CD1c-positive myeloid dendritic cell (primary cell): ENCODE results near the gene HID1.
"Not testable (repeated sequence)": the region's sequence is repeated elsewhere in the genome, so short reads cannot be mapped to it uniquely, and the experiment has no call there.

Source experiments
- DNase-seq: peaks from one replicate; pipeline ENCODE4 v3.0.0-alpha.2; 2016; ENCODE audit errors: extremely low spot score

Gene HID1

DNA sequence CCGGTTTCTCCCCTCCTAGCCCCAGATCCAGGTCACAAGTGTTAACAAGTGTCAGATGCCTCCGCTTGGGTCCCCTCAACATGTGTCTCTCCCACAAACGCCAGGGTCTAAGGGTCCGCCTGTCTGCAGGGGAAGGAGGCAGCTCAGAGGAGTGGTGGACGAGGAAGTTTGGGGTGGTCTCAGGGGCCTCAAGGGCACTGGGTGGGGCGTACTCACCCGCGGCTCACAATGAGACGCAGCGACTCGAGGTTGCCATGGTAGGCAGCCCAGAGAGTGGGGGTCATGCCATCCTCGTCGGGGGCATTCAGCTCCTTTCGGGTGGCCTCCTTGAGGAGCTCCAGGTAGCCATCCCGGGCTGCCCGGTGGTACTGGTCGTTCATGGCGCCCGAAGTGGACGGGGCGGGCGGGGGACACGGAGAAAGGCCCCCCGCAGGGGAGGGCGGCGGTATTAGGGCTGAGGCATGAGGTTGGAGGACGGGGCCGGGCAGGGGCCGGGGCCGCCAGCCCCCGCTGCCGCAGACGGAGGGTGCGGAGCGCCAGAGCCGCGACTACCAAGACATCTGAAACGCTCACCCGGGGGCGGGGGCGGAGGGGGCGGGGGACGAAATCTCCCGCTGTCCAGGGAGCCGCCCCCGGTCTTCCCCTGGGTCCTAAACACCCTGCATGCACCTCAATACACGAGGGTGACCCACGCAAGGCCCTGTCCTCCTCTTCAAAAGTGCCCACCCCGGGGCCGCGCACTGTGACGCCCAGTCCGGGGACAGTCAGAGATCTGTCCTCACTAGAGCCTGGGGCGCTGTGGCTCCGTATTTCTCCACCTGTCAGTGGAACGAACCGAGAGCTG is 49.6 kb downstream of the HID1 start, which contains the start of gene USH1G:
Gene USH1G (minus strand): TSS at position 562 of the 844 bp plus-strand sequence. CDS start 182 bp downstream, at position 380.
- DNase-seq = no peak

- DNase-seq = no peak
These were observed 50.4 kb downstream of the HID1 start for GRCh38 chr17:74922172-74922571.

DNA sequence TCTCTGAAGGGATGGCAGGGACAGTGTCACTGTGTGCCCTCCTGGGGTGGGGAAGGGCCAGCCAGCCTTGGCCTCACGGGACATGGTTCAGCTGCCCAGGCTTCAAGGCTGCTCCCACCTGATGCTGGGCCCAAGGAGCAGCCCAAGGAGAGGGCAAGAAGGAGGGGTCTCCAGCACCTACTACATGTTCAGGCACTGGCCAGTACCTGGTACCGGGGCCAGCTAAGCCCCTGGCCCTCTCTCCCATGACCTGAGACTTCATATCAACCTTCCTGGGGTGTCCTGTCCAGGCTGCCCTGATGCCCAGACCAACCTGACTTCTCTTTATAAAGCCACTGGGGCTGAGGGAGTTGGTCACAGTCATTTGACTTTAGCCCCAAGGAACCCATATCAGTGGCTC is 50.8 kb downstream of the HID1 start:
- no peak for DNase-seq

GRCh38 chr17:74921026-74921681 is 51.4 kb downstream of the HID1 start:
- no peak for DNase-seq

DNA sequence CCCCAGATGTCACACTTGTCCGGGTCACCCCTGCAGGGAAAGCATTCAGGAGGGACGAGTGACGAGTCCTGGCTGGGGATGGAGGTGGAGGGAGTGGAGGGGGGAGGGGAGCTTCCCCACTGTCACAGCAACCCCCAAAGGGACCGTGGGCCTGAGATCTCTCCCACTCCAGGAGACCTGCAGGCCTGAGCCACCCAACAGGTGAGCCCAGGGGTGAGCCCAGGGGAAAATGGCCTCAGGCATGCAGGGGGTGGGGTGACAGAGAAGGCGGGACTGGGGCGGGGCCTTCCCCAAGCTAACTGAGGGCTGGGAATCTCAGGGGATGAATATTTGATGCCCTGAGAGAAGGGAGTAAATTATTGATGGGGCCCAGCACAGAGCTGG is 51.9 kb downstream of the HID1 start:
- no peak for DNase-seq

DNA sequence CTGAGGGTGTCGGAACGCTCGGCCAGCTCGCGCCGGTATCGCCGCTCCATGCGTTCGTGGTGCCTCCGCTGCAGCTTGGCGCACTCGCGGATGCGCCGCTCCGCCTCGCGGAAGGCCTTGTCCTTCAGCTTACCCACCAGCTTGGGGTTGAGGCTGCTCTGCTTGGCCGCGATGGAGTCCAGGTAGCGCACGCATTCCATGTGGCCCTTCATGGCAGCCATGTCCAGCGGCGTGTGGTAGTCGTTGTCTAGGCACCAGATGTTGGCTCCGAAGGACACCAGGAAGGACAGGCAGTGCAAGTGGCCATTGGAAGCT is 52.3 kb downstream of the HID1 start:
- no peak for DNase-seq

DNA sequence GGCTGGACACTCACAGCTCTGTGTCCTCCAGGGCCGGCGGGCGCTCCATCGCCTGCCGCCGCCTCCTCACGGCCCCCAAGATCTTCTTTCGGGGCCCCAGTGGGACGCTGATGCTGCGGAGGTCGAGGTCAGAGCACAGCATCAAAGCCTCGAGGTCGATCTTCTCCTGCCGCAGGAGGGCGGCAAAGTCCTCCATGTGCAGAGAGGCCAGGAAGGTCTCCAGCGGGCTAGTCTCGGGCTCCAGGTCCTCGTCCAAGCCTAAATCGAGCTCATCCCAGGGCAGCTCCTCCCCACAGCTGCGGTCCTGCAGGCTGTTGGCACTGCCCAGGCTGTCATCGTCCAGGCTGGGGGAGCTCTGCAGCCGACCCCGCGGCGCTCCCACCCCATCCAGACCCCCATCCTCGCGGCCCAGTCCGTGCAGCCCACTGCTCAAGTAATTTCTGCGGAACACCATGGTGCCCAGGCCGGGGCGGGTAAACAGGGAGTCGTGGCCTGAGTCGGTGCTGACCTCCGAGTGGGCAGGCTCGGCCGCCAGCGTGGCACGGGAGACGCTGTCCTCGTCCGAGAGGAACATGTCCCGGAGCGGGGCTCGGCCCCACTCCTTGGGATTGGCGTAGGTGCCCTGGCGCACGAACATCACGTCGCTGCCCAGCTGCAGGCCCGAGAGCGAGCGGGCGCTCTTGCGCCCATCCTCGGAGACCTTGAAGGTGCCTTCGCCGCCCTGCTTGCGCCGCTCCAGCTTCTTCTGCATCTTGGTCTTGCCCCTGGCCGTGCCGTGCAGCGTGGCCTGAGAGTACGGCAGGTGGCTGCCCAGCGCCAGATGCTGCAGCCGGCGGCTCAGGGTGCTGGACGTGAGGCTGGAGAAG is 52.9 kb downstream of the HID1 start:
- no peak for DNase-seq

DNA sequence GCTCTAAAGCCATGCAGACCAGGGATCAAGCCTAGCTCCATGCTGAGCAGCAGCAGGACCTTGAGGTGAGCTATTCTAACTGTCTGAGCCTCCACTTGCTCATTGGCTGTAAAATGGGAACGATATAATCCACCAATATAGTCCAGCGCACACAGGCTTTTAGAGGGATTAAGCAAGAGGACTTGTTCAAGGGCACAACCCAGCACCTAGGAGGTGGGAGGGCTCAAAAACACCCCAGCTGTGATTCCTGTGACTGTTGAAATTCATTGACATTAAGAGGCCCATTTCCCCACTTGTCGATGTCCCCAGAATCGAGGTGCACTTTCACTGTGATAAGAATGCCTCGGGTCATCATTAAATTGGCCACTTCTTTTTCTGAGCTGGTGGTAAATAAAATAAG is 53.7 kb downstream of the HID1 start:
- no peak for DNase-seq

GRCh38 chr17:74917430-74917829 is 55.1 kb downstream of the HID1 start:
- DNase-seq = peak; percentile 46

- DNase-seq = no peak
These were observed 55.7 kb downstream of the HID1 start for GRCh38 chr17:74916851-74917199.

GRCh38 chr17:74916136-74916850 is 56.3 kb downstream of the HID1 start:
- no peak for DNase-seq

GRCh38 chr17:74911423-74911822 is 61.1 kb downstream of the HID1 start:
- not testable (repeated sequence) for DNase-seq

DNA sequence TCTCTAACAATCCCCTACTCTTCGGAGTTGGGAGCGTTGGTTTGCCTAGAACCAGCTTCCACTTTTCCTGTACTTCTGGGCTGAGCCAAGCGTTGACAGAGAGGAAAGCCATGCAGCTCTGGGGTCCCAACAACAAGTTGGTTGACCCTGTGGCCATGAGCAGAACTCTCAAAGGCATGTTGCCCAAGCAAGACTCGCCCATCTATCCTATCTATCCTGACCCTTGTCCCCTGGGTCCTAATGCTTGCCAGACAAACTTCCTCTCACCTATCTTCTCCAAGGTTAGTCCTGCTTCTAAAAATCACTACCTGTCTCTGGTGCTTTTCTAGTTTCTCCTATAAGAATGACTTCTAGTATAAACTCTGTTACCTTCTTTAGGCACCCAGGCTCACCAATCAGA is 63.5 kb downstream of the HID1 start:
- DNase-seq = not testable (repeated sequence)

- DNase-seq = no peak
These were observed 65.5 kb downstream of the HID1 start for GRCh38 chr17:74907012-74907411.

DNA sequence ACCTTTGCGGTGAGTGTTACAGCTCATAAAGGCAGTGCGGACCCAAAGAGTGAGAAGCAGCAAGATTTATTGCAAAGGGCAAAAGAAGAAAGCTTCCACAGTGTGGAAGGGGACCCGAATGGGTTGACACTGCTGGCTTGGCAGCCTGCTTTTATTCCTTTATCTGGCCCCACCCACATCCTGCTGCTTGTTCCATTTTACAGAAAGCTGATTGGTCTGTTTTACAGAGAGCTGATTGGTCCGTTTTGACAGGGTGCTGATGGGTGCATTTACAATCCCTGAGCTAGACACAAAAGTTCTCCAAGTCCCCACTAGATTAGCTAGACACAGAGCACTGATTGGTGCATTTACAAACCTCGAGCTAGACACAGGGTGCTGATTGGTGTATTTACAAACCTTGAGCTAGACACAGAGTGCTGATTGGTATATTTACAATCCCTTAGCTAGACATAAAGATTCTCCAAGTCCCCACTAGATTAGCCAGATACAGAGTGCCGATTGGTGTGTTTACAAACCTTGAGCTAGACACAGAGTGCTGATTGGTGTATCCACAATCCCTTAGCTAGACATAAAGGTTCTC is 66.3 kb downstream of the HID1 start:
- DNase-seq = not testable (repeated sequence)

- no peak for DNase-seq
These were observed 67.7 kb downstream of the HID1 start for GRCh38 chr17:74904687-74905409.

- DNase-seq = no peak
These were observed 68.9 kb downstream of the HID1 start for GRCh38 chr17:74903671-74904070.

DNA sequence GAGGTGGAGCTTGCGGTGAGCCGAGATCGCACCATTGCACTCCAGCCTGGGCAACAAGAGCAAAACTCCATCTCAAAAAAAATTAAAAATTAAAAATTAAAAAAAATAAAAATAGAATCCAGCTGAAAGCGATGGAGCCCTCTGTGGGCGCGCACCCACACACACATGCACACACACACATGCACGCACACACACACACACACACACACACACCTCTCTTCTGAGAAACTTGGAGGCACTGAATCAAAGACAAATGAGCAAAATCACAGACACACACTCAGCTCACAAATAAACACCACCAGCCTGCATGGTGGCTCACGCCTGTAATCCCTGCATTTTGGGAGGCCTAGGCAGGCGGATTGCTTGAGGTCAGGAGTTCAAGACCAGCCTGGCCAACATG is 69.5 kb downstream of the HID1 start:
- DNase-seq = no peak

GRCh38 chr17:74901353-74902135 is 71.0 kb downstream of the HID1 start:
- no peak for DNase-seq
